K562 (cell line): ENCODE data around the gene TBX1. TPM values are rescaled to one million over a fixed set of nuclear protein-coding genes. Genes with fewer than 3 reads are reported as not detected.

Source experiments
- CBX8 ChIP-seq: fragments of 200-600 bp; sonication (generic); IDR thresholded peaks from 2 replicates; pipeline ENCODE4 v1.6.1; 2012; ENCODE audit warnings: borderline replicate concordance, mixed run types, low read depth, mild to moderate bottlenecking, moderate library complexity, mixed read lengths, low read length, control low read depth, inconsistent platforms; ENCODE audit not compliant: poor library complexity, severe bottlenecking; ENCODE audit errors: extremely low read depth
- CHCHD3 ChIP-seq: fragments of 250-450 bp; sonication (Bioruptor Pico); IDR thresholded peaks from 2 replicates; pipeline ENCODE4 v2.1.2; 2022; ENCODE audit warnings: mild to moderate bottlenecking
- CHD1 ChIP-seq: fragments of 200-600 bp; sonication (generic); IDR thresholded peaks from one replicate; pipeline ENCODE4 v1.6.1; 2012; ENCODE audit warnings: mild to moderate bottlenecking, moderate library complexity, low read length, inconsistent platforms
- CREBBP ChIP-seq: IDR thresholded peaks from one replicate; pipeline ENCODE4 v1.6.1; 2012; ENCODE audit warnings: low read depth, mild to moderate bottlenecking, control low read depth, inconsistent platforms, low read length
- CXXC5 ChIP-seq: fragments of 250-450 bp; sonication (Bioruptor Pico); IDR thresholded peaks from 2 replicates; pipeline ENCODE4 v1.8.0; 2022; ENCODE audit warnings: inconsistent platforms, mild to moderate bottlenecking, moderate library complexity
- EHMT2 ChIP-seq: fragments of 450-650 bp; IDR thresholded peaks from 2 replicates; pipeline ENCODE4 v1.6.1; 2018; ENCODE audit warnings: antibody characterized with exemption
- ELK1 ChIP-seq: sonication (generic); formaldehyde crosslinking; IDR thresholded peaks from 2 replicates; pipeline ENCODE4 v1.8.1; 2022; ENCODE audit warnings: missing genetic modification reagents
- ERF ChIP-seq: fragments of 450-650 bp; formaldehyde crosslinking; IDR thresholded peaks from 2 replicates; pipeline ENCODE4 v1.4.0; 2020; ENCODE audit warnings: mild to moderate bottlenecking, mixed read lengths
- JUN ChIP-seq, 2 experiments: sonication (generic) in 1 of 2; formaldehyde crosslinking in 1 of 2; IDR thresholded peaks; 2 replicates each; pipeline versions ENCODE4 v1.6.1 to v1.8.0; 2012 to 2022; ENCODE audit warnings: borderline replicate concordance in 2 of 2, mild to moderate bottlenecking in 2 of 2, improper control_type of control experiment in 1 of 2, low read depth in 1 of 2, low read length in 1 of 2, missing genetic modification reagents in 1 of 2
- KDM2B ChIP-seq: fragments of 250-450 bp; sonication (Bioruptor Pico); IDR thresholded peaks from 2 replicates; pipeline ENCODE4 v1.8.0; 2021; ENCODE audit warnings: mild to moderate bottlenecking, moderate library complexity
- KHSRP ChIP-seq: fragments of 450-650 bp; IDR thresholded peaks from 2 replicates; pipeline ENCODE4 v1.6.1; 2017
- LARP7 ChIP-seq: fragments of 450-650 bp; IDR thresholded peaks from 2 replicates; pipeline ENCODE4 v1.6.1; 2016
- NR2C2 ChIP-seq, 2 experiments: fragments of 200-800 bp in 1 of 2; sonication (Bioruptor generic) in 1 of 2; sonication (generic) in 1 of 2; formaldehyde crosslinking in 1 of 2; IDR thresholded peaks; 2 replicates each; pipeline versions ENCODE4 v1.6.1 to v1.8.0; 2016 to 2022; ENCODE audit warnings: mild to moderate bottlenecking in 1 of 2, missing compliant biosample characterization in 1 of 2, missing genetic modification characterization in 1 of 2, missing genetic modification reagents in 1 of 2
- PHF20 ChIP-seq: fragments of 450-650 bp; IDR thresholded peaks from 2 replicates; pipeline ENCODE4 v1.6.1; 2018; ENCODE audit not compliant: partially characterized antibody
- RB1 ChIP-seq: fragments of 450-650 bp; IDR thresholded peaks from 2 replicates; pipeline ENCODE4 v1.6.1; 2017; ENCODE audit warnings: low read depth, mild to moderate bottlenecking
- RBBP5 ChIP-seq: fragments of 200-600 bp; sonication (generic); IDR thresholded peaks from 2 replicates; pipeline ENCODE4 v1.6.1; 2012; ENCODE audit warnings: borderline replicate concordance, mild to moderate bottlenecking, low read length, control low read depth, inconsistent platforms; ENCODE audit not compliant: insufficient read depth, poor library complexity, severe bottlenecking
- SMARCC2 ChIP-seq: fragments of 450-650 bp; IDR thresholded peaks from 2 replicates; pipeline ENCODE4 v1.6.1; 2017; ENCODE audit warnings: antibody characterized with exemption, moderate library complexity, mild to moderate bottlenecking, low read depth
- TAL1 ChIP-seq: fragments of 450-650 bp; IDR thresholded peaks from 2 replicates; pipeline ENCODE4 v1.6.1; 2016; ENCODE audit warnings: mild to moderate bottlenecking
- ZBTB7A ChIP-seq: IDR thresholded peaks from 2 replicates; pipeline ENCODE4 v1.6.1; 2011; ENCODE audit warnings: low read depth, mild to moderate bottlenecking, low read length, moderate library complexity, borderline replicate concordance; ENCODE audit not compliant: control insufficient read depth
- ZFPM2 ChIP-seq: fragments of 250-450 bp; sonication (Bioruptor Pico); IDR thresholded peaks from 2 replicates; pipeline ENCODE4 v1.5.1; 2022; ENCODE audit warnings: mild to moderate bottlenecking
- ZNF280B ChIP-seq: fragments of 250-450 bp; sonication (Bioruptor Pico); IDR thresholded peaks from 2 replicates; pipeline ENCODE4 v1.5.1; 2021; ENCODE audit warnings: mild to moderate bottlenecking
- ZNF551 ChIP-seq: fragments of 250-450 bp; sonication (Bioruptor Pico); IDR thresholded peaks from 2 replicates; pipeline ENCODE4 v1.5.0; 2021; ENCODE audit warnings: mild to moderate bottlenecking, moderate library complexity
- ZNF57 ChIP-seq: fragments of 450-650 bp; formaldehyde crosslinking; IDR thresholded peaks from 2 replicates; pipeline ENCODE4 v1.4.0; 2020; ENCODE audit warnings: mild to moderate bottlenecking, moderate library complexity
- polyA plus RNA-seq, 8 experiments: library from polyadenylated mRNA; depleted of rRNA in 4 of 8; stranded (reverse) in 5 of 8; unstranded in 3 of 8; fragments of >200 nt; fragmentation: Nextera tagmentation in 2 of 8; fragmentation: Illumina TruSeq in 1 of 8; extraction: Ambion mirVana in 2 of 8; extraction: Trizol in 1 of 8; gene quantifications; 2 replicates each; pipeline versions ENCODE4 v1.2.1 to v1.2.3, GENCODE V29; 2011 to 2014; ENCODE audit warnings: inconsistent platforms in 1 of 8, missing spikeins in 1 of 8
- total RNA-seq, 7 experiments: library from RNA; depleted of rRNA in 6 of 7; stranded (reverse); fragments of >200 nt in 6 of 7; fragmentation: Illumina TruSeq in 2 of 7; extraction: Trizol in 2 of 7; gene quantifications; 2 replicates each; pipeline versions ENCODE4 v1.2.1 to v1.2.3, GENCODE V29; 2011 to 2021; ENCODE audit warnings: low replicate concordance in 1 of 7
- TF ChIP-seq, protein P1 (sequence below): IDR thresholded peaks from 2 replicates; pipeline ENCODE4 v1.6.1; 2012; ENCODE audit warnings: low read depth, low read length, improper control_type of control experiment, borderline replicate concordance

Gene TBX1
- total and polyA plus RNA-seq, 9 of the 15 experiments (the other 6 are each of a cell fraction or from before 2014, with no cell fraction given) = 0.07 to 35.0 (median 3.9) TPM

- peak; percentile 96 for TF ChIP-seq CHD1
- TF ChIP-seq LARP7 = no peak
- TF ChIP-seq TAL1 = no peak
- TF ChIP-seq ZNF57 = no peak
- no peak for TF ChIP-seq SMARCC2
- TF ChIP-seq CREBBP = no peak
- TF ChIP-seq ERF (CRISPR knock-in tag) = peak; percentile 32; the same call in 1 of the 2 replicates
- no peak for TF ChIP-seq ZFPM2
- TF ChIP-seq ELK1 (CRISPR knock-in tag) = no peak
- peak; percentile 95 for TF ChIP-seq RBBP5
- TF ChIP-seq RB1 = peak; percentile 20; the same call in 1 of the 2 replicates
- TF ChIP-seq ZBTB7A = peak; percentile 77
- TF ChIP-seq ZNF280B (CRISPR knock-in tag) = no peak
- TF ChIP-seq, protein P1, sequence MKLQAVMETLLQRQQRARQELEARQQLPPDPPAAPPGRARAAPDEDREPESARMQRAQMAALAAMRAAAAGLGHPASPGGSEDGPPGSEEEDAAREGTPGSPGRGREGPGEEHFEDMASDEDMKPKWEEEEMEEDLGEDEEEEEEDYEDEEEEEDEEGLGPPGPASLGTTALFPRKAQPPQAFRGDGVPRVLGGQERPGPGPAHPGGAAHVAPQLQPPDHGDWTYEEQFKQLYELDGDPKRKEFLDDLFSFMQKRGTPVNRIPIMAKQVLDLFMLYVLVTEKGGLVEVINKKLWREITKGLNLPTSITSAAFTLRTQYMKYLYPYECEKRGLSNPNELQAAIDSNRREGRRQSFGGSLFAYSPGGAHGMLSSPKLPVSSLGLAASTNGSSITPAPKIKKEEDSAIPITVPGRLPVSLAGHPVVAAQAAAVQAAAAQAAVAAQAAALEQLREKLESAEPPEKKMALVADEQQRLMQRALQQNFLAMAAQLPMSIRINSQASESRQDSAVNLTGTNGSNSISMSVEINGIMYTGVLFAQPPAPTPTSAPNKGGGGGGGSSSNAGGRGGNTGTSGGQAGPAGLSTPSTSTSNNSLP = no peak
- TF ChIP-seq CHCHD3 (CRISPR knock-in tag) = no peak
- TF ChIP-seq ZNF551 (CRISPR knock-in tag) = no peak
- TF ChIP-seq CXXC5 (CRISPR knock-in tag) = peak; percentile 49
- TF ChIP-seq PHF20 = no peak
- TF ChIP-seq KHSRP = no peak
- no peak for TF ChIP-seq JUN (IDR thresholded peaks at IDR 0.05; ENCODE audit: borderline replicate concordance, low read depth, low read length)
- no peak for TF ChIP-seq JUN (CRISPR knock-in tag; IDR thresholded peaks at IDR 0.05; ENCODE audit: borderline replicate concordance)
- no peak for TF ChIP-seq EHMT2
- TF ChIP-seq KDM2B (CRISPR knock-in tag) = peak; percentile 49; the same call in 1 of the 2 replicates
- TF ChIP-seq NR2C2 (CRISPR knock-in tag; IDR thresholded peaks at IDR 0.05) = no peak
- TF ChIP-seq NR2C2 (tag; IDR thresholded peaks at IDR 0.05) = peak; percentile 50; the same call in 1 of the 2 replicates
- no peak for TF ChIP-seq CBX8
These were observed 560 bp downstream of the TBX1 start (continued) for GRCh38 chr22:19760951-19761724.
